ENCODE measurements around the gene MEF2C.

Gene MEF2C

GRCh38 chr5:88792144-88792840 lies 90.7 kb downstream of the MEF2C start:
- no peak for FAIRE-seq

GRCh38 chr5:88787856-88788255 lies 95.1 kb downstream of the MEF2C start:
- FAIRE-seq: no peak

GRCh38 chr5:88786789-88787188 lies 96.2 kb downstream of the MEF2C start:
- no peak for FAIRE-seq

GRCh38 chr5:88785746-88786565 lies 97.0 kb downstream of the MEF2C start:
- FAIRE-seq: peak; percentile 65

- FAIRE-seq: no peak
Observed at GRCh38 chr5:88782571-88782970, 100.4 kb downstream of the MEF2C start.

GRCh38 chr5:88780736-88781135 lies 102.2 kb downstream of the MEF2C start:
- FAIRE-seq: no peak

GRCh38 chr5:88778736-88779135 lies 104.2 kb downstream of the MEF2C start:
- FAIRE-seq: no peak

- FAIRE-seq: no peak
Observed at GRCh38 chr5:88776692-88777091, 106.3 kb downstream of the MEF2C start.

GRCh38 chr5:88772831-88773230 lies 110.2 kb downstream of the MEF2C start:
- no peak for FAIRE-seq

- FAIRE-seq: no peak
Observed at GRCh38 chr5:88772047-88772446, 110.9 kb downstream of the MEF2C start.

- FAIRE-seq: no peak
Observed at GRCh38 chr5:88770276-88771257, 112.4 kb downstream of the MEF2C start.

GRCh38 chr5:88769165-88769564 lies 113.8 kb downstream of the MEF2C start:
- no peak for FAIRE-seq

GRCh38 chr5:88768411-88768810 lies 114.6 kb downstream of the MEF2C start:
- FAIRE-seq: no peak

- no peak for FAIRE-seq
Observed at GRCh38 chr5:88765798-88766197, 117.2 kb downstream of the MEF2C start.

GRCh38 chr5:88765171-88765570 lies 117.8 kb downstream of the MEF2C start:
- FAIRE-seq: no peak

- no peak for FAIRE-seq
Observed at GRCh38 chr5:88761939-88762338, 121.0 kb downstream of the MEF2C start.

GRCh38 chr5:88761269-88761850 lies 121.6 kb downstream of the MEF2C start:
- no peak for FAIRE-seq

- no peak for FAIRE-seq
Observed at GRCh38 chr5:88760527-88760926, 122.5 kb downstream of the MEF2C start.

- FAIRE-seq: no peak
Observed at GRCh38 chr5:88758591-88758990, 124.4 kb downstream of the MEF2C start.

- no peak for FAIRE-seq
Observed at GRCh38 chr5:88758184-88758583, 124.8 kb downstream of the MEF2C start.

GRCh38 chr5:88756953-88757352 lies 126.0 kb downstream of the MEF2C start:
- no peak for FAIRE-seq

- no peak for FAIRE-seq
Observed at GRCh38 chr5:88748666-88749065, 134.3 kb downstream of the MEF2C start.

GRCh38 chr5:88746438-88746882 lies 136.5 kb downstream of the MEF2C start:
- FAIRE-seq: no peak
